Renal cortex interstitium (tissue), 11 donors: ENCODE results near the gene EARS2. TPM values are rescaled to one million over a fixed set of nuclear protein-coding genes. Genes with fewer than 3 reads are reported as not detected.
A peak's percentile ranks its signal among the peaks of the same experiment; 100 is the strongest.
"Not testable (repeated sequence)": the region's sequence is repeated elsewhere in the genome, so short reads cannot be mapped to it uniquely, and the experiment has no call there.

Source experiments
- DNase-seq, 11 donors: peaks; one replicate each; pipeline ENCODE4 v3.0.0-alpha.2; 2013; ENCODE audit warnings: low read depth in 9 of 11, low spot score in 4 of 11; ENCODE audit errors: extremely low read depth in 1 of 11
- polyA plus RNA-seq, 3 donors: library from polyadenylated mRNA; unstranded; fragments of 120-200 nt; gene quantifications; one replicate each; pipeline ENCODE4 v1.2.1, GENCODE V29; 2013; ENCODE audit not compliant: insufficient read length in 3 of 3

Gene EARS2
- polyA plus RNA-seq, 3 donors: 27.8 to 32.1 (median 28.9) TPM

DNA sequence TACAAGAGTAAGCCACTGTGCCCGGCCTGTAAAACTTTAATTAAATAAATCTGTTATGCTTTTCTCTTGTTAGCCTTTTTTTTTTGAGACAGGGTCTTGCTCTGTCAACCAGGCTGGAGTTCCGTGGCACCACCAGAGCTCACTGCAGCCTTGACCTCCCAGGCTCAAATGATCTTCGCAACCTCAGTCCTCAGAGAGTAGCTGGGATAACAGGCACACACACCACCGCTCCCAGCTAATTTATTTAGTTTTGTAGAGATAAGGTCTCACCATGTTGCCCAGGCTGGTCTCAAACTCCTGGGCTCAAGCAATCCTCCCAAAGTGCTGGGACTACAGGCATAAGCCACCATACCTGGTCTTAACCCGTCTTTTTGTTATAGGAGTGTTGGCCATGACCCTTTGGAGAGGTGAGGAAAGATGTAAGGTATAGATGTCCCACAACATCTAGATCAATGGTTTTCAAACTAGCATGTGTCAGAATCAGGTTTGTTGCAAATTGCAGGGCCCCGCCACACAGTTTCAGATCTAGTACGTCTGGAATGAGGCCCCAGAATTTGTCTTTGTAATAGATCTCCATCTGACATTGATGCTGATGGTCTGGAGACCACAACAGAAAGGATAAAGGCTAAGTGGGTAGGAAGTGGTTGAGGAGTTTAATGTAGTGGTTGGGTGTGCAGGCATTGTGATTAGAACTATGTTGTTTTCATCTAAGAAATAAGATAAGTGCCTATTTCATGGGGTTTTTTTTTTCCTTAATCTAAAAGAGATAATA lies 42.6 kb downstream of the EARS2 start:
- no peak for DNase-seq

DNA sequence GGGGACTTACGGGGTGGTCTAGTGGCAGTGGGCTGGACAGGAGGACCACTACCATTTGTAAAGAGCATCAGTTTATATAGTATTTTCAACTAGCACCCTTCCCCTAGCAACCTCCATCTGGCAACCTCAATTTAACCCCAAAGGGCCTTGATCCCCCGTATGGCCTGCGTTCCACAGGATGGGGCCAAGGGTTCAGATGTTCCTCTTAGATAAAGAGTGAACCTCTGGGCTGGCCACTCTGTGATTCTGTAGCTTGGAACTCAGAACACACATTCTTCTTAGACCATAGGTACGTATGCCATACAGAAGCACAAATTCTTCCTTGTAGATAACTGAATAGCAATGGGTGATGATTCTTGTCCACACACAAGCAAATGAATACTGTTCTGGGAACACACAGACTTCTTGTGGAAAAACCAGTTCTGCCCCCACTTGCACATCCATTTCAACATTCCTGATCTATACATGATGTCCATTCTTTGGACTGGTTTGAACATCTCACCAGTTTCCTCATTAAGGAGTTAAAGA lies 44.9 kb downstream of the EARS2 start:
- DNase-seq: no peak

DNA sequence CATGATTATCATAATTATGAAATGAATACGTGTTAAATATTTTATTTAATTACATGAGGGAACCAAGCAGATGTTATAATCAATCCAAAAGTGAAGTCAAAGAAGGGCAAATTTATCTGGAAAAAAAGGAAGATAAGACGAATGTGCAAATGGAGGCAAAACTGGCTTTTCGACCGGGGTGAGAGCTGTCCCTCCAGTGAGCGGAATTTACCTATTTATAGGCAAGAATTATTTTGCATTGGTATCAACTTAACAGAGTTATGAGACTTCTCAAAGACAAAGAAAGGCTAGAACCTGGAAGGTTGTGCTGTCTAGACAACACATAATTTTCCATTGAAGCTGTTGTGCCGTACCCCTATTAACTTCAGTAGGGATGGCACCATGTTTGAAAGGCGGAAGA lies 45.4 kb downstream of the EARS2 start:
- no peak for DNase-seq

DNA sequence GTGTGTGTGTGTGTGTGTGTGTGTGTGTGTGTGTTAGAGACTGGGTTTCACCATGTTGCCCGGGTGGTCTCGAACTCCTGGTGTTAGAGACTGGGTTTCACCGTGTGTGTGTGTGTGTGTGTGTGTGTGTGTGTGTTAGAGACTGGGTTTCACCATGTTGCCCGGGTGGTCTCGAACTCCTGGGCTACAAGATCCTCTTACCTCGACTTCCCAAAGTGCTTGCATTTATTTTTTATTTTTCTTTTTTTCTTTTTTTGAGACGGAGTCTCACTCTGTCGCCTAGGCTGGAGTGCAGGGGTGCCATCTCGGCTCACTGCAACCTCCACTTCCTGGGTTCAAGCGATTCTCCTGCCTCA lies 46.3 kb downstream of the EARS2 start:
- not testable (repeated sequence) for DNase-seq

DNA sequence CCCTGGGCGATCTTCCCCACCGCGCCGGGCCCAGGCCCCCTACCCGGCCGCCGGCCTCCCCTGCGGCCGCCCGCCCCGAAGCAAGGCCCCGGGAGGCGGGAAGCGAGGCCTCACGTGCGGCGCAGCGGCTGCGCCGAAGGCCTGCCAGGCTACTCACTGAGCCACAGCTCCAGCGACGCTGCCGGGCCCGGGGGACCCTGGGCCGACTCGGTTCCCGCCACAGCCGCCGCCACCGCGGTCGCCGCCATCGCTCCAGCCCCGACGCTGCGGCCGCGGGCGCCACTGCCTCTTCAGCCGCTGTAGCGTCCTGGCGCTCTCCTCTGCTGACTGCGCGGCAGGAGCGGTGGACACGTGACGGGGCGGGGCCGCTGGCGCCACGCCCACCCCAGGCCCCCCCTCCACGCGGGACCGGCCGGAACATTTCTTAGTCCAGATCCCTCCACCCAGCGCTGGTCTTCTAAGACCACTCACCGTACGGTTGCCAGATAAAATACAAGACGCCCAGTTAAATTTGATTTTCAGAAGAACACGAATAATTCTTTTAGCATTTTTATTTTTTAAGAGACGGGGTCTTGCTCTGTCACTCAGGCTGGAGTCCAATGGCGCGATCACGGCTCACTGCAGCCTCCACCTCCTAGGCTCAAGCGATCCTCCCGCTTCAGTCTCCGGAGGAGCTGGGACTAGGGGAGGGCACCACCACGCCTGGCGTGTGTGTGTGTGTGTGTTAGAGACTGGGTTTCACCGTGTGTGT lies 46.8 kb downstream of the EARS2 start, which contains the start of gene GGA2:
GGA2 (minus strand) TSS at position 331 of the 751 bp plus-strand sequence; CDS start at position 248, 83 bp downstream.
- peak; percentile 60 to 84 (median 79) for DNase-seq

DNA sequence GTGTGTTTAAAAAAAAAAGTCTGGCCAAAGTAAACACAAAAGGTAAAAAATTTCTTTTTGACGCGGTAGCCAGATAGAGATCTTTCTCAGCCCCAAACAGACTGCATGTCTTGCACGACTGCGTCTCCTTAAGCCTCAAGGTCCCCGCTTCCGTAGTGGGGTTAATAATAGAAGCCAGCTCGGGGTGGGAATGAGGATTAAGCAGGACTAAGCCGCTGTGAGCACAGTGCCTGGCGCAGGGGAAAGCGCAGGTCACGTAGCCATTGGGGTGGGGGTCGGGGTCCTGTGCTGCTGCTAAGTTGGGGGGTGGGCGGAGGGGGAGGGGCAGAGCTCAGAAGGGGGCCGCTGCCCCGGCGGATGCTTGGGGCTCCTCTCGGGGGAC lies 47.4 kb downstream of the EARS2 start:
- peak in 1 of 11 donors; percentile 36 for DNase-seq

DNA sequence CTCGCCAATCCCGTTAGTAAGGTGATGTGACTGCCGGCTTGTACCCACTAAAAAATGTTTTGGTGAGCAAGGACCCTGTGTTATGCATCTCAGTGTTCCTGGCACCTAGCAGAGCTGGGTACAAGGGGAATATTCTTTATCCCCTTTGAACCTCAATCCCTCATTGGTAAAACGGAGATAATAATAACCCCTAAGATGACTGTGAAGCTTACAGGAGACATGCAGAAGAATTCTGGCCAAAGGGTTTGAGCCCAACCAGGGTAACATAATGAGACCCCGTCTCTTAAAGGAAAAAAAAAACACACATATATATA lies 47.8 kb downstream of the EARS2 start:
- no peak for DNase-seq

DNA sequence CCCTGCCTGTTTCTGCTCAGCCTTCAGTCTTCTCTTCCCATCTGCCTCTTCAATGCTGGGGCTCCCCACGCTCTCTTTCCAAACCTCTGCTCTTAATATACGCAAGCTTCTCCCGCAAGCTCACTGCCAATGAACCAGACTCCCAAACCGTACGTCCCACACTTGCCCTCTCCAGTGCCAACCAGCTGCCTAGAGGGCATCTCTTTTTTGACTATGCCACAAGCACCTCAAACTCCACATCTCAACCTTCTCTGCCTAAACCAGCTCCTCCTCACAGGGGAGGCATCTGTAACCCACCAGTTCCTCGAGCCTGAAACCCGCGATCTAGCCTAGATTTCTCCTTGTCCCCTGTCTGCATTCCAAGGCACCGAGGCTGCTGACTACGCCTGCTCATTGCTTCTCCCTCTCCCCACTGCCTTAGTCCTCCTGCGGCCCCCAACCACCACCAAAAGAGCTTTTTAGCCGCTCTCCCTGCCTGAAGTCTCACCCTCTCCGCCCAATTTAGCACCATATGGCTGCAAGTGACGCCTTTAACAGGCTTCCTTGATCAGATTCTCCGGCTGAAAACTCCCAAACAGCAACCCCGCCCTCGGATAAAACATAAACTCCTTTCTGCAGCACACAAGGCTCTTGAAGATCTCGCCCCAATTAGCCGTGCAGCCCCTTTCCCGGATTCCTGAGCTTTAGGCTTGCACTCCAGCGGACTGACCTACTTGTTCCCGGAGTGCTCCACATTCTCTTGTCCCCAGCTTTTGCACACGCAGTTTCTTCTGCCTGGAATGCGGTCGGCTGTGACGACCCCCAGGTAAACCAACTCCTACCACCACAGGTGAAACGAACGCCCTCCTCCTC lies 48.3 kb downstream of the EARS2 start:
- no peak for DNase-seq

DNA sequence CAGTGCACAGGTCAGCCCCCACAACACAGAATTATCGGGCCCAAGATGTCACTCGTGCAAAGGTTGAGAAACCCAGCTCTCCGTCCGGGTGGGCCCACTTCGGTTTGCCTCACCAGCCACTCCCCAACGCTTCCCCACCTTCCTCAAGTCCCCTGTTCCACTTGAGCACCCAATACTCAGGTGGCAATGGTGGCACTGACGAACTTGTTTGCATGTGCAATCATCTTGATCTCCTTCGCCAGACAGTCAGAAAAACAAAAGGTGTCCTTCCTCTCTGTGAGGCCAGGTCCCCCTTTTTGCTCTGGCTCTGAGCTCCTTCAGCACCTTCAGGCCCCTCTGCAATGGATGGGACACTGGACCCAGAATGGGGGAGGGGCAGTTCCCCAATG lies 50.5 kb downstream of the EARS2 start:
- no peak for DNase-seq

DNA sequence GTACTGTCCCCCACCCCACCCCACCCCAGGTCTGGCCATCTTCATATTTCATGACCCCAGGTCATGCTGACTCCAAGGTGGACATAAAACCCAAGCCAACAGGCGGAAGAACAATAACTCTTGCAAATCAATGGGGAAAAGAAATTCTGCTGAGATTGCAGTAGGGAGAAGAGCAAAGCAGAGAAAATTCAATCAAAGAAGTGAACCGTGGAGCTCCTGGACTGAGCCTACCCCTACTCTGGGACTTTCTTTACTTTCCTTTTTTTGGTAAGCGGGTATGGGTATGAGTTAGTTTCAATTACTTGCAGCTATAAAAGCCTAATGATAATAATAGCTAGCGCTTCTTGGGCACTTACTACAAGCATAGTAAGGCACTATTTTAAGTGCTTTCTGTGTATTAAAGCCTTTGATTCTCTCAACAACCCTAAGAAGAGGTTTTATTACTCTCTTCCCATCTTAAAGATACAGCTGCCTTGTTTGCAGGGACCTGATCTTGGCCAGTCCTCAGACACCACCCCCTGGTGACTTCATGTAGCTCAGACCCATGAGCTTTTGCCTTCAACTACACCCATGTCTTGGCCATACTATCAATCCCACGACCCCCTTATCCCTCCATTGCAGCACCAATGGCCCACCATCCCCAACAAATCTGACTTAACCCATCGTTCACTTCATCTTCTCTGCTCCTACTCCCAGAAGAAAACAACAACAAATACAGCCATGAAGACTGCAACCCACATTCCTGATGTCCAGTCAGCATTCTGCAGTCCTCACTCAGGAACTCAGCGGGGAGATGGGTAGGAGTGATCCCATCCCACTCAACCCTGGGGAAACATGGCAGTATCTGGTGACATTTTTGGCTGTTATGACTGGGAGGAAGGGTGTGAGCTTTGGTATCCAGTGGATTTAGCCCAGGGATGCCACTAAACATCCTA lies 51.2 kb downstream of the EARS2 start:
- no peak for DNase-seq

DNA sequence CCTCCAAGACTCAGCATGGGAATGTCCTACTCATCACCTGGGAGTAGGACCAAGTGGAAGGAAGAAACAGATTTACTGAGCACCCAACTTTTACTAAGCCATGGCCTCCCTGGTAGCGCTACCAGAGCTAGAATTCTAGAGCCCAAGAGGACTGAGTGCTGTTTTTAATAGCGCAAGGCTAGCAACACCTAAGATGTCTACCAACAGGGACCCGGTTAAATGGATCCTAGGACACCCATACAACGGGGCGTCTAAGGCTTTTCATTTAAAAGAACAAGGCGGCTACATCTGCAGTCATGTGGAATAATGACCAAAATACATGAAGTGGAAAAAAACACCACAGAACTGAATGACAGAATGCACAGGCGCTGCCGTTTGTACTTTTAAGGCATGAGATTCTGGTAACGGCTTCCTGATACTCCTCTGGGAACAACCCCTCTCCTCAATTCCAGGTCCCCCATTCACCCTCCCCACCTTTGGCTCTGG lies 51.9 kb downstream of the EARS2 start:
- no peak for DNase-seq

DNA sequence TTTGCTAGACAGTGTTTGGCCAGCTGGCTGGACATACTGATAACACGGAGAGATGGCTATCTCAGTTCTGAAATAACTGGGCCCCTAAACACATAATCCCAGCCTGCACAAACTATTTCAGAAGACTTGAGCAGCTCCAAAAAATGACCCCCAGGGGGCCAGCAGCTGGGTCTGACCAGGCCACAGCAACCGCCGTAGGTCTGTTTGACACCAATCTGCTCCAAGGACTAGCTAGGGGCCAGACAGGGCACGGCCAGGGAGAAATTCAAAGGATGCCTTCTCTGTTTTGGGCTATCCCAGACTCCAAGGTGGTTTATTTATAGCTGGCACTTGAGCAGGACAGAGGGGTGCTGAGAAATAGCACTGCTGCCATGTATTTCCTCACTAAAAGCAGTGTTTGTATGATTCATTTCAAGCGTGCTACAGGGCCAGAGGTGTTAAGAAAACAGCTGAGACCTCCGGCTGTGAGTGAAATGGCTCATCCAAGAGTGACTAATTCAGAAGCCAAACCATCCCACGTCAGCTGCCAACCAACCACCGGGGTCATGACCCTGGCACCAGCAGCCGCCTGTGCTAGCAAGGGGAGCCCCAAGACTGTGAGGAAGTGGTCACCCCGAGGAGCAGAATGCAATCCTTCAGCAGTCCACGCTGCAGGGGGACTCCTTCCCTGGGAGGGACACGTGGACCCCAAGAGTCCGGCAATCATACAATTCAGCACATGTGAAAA lies 52.5 kb downstream of the EARS2 start:
- no peak for DNase-seq

DNA sequence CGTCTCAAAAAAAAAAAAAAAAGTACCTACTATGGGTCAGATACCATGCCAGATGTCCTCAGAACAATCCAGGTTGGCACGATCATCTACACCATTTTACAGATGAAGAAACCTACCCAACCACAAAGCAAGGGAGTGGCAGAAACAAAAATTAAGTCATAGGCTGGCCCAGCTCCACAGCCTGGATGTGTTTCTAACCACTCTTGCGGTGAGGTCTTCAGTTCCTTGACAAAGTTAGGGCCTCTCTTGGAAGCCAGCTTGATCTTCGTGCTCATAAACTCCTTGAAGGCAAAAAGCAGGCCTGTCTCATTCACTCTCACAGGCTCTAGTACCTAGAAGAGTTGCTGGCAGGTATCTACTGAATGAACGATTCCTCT lies 53.1 kb downstream of the EARS2 start:
- no peak for DNase-seq

DNA sequence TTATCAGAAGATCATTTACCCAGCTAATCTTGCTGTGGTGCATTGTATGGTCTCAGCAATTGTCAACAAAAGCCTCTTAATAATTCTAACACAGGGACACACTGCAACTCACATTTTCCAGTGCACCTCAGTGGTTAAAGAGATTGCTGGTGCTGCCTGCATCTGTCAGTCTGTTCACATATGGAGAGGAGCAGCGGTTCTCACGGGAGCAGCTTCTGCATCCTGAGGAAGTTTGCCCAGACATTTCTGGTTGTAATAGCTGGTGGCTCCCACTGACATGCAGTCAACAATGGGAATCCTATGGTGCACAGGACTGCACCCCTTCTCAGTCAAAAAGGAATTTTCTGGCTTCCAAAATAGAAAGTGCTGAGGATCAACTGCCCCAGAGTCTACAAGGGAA lies 54.7 kb downstream of the EARS2 start:
- DNase-seq: no peak

DNA sequence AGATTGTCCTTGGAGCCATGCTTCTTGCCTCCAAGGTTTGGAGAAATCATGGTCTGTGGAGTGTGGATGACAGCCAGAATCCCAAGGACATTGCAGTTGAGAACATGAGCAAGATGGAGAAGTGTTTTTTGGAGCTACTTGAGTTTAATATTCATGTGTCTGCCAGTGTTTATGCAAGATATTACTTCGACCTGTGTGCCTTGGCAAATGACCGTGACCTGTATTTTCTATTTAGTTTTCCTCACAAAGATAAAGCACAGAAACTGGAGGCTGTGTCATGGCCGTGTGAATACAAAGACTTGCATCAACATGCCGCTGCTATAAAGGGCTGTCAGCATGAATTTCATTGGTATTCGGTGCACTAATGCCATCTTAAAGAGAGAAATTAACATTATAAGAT lies 55.9 kb downstream of the EARS2 start:
- no peak for DNase-seq

DNA sequence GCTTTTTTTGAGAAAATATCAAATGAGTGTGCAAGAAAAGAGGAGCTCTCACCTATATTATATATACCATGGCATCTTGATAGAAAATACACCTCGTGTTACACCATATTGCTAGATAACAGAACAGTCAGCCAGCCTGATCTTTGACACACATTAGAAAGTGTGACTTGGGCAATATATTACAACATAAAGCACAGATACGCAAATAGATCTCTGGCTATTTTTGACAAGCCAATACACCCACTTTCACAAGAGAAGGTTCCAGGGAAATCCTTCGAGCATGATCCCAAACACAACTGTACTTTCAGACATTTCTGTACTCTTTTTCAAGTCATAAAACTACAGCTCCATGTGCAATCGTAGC lies 56.3 kb downstream of the EARS2 start:
- no peak for DNase-seq

DNA sequence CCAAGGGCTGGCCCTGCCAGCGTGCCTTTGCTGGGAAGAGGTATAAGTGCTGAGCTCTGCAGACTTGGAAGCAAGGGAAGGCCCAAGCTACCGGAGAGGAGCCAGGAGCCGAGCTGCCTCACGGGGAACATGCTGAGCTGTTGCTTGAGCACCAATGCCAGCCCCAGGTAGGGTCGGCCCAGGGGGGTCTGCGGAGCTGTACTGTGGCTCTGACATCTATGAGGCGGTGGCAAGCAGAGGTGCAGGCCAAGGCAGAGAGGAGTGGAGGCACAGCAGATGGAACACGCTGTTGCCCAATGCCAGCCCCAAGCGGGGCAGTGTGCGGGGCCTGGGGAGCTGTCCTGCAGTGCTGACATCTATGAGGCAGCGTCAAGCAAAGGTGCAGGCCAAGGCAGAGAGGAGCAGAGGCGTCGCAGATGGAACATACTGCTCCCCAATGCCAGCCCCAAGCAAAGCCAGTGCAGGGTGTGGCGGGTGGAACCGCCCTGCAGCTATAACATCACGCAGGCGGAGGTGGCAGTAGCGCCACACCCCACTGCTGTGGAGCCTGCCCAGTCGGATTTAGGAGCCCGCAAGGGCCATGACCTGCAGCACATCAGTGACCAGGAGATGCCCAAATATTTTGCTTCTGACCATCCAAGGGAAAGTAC lies 56.8 kb downstream of the EARS2 start:
- DNase-seq: no peak

DNA sequence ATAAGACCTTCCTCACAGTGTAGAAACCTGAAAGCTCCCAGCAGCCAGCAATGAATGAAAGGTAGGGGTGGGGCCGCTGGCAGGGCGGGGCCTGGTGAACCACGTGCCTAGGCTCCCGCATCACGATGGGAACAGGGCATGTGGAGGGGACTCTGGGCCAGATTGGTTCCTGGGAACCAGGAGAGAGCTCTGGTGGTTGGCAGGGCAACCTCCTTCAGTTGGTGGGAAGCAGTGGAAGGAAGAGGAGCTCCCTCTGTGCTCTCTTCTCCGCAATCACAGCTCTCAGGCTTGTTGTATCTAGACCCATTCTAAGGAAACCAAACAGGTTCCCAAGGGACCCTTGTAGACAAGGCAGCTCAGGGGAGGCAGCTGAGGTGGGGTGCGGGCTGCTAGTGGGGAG lies 57.3 kb downstream of the EARS2 start:
- DNase-seq: no peak
